Adrenal gland (tissue), 5 donors: Measurements from ENCODE around the gene ZNF618.

Source experiments
- POLR2A ChIP-seq, 2 donors: fragments of 450-650 bp; IDR thresholded peaks; one replicate each; pipeline ENCODE4 v1.6.1; 2017; ENCODE audit warnings: antibody characterized with exemption in 2 of 2, mild to moderate bottlenecking in 2 of 2, moderate library complexity in 1 of 2
- TF ChIP-seq, protein P1 (sequence below), 6 experiments: fragments of 450-650 bp in 4 of 6; fragments of 200-600 bp in 2 of 6; sonication (generic) in 1 of 6; IDR thresholded peaks; 1 replicate in 5 of 6; 2 replicates in 1 of 6; pipeline versions ENCODE4 v1.5.1 to v1.8.0; 2016 to 2021; ENCODE audit warnings: antibody characterized with exemption in 6 of 6, mild to moderate bottlenecking in 2 of 6, moderate library complexity in 1 of 6
- donor health status: DM: no; HTN: no; CAD: no.

- TF ChIP-seq POLR2A (IDR thresholded peaks at IDR 0.05) = no peak
- TF ChIP-seq, protein P1, sequence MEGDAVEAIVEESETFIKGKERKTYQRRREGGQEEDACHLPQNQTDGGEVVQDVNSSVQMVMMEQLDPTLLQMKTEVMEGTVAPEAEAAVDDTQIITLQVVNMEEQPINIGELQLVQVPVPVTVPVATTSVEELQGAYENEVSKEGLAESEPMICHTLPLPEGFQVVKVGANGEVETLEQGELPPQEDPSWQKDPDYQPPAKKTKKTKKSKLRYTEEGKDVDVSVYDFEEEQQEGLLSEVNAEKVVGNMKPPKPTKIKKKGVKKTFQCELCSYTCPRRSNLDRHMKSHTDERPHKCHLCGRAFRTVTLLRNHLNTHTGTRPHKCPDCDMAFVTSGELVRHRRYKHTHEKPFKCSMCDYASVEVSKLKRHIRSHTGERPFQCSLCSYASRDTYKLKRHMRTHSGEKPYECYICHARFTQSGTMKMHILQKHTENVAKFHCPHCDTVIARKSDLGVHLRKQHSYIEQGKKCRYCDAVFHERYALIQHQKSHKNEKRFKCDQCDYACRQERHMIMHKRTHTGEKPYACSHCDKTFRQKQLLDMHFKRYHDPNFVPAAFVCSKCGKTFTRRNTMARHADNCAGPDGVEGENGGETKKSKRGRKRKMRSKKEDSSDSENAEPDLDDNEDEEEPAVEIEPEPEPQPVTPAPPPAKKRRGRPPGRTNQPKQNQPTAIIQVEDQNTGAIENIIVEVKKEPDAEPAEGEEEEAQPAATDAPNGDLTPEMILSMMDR (IDR thresholded peaks at IDR 0.05) = no peak
Observed at GRCh38 chr9:113931777-113932176, 55.7 kb downstream of the ZNF618 start.
